BJ (cell line): Measurements from ENCODE around the gene RHEB. TPM values are rescaled to one million over a fixed set of nuclear protein-coding genes. Genes with fewer than 3 reads are reported as not detected.

Experiments used
- CTCF ChIA-PET: fragments of 350-600 bp; formaldehyde crosslinking; extraction: SDS; loops from one replicate; lab custom pipeline; 2021; ENCODE audit warnings: antibody characterized with exemption, inconsistent platforms; lab: Yijun Ruan, JAX
- POLR2A ChIA-PET: fragments of 300-600 bp; sonication (Branson Sonifier 250); formaldehyde crosslinking; extraction: SDS; loops from one replicate; lab custom pipeline; 2021; ENCODE audit warnings: antibody characterized with exemption; lab: Charles Lee
- DNase-seq: peaks from one replicate; pipeline ENCODE4 v3.0.0-alpha.2; 2011; ENCODE audit warnings: low read depth
- H3K27me3 ChIP-seq: 2 replicates; pipeline ENCODE4 v1.6.0; 2011; ENCODE audit warnings: low read length; ENCODE audit not compliant: control insufficient read depth, insufficient read depth
- H3K36me3 ChIP-seq: 2 replicates; pipeline ENCODE4 v1.5.1; 2011; ENCODE audit warnings: low read length; ENCODE audit not compliant: control insufficient read depth, insufficient read depth
- H3K4me3 ChIP-seq: 2 replicates; pipeline ENCODE4 v1.5.1; 2011; ENCODE audit warnings: low read depth, mild to moderate bottlenecking, control low read depth, low read length
- polyA plus RNA-seq: library from polyadenylated mRNA; depleted of rRNA; stranded (reverse); fragments of >200 nt; gene quantifications from 2 replicates; pipeline ENCODE4 v1.2.3, GENCODE V29; 2011
- TF ChIP-seq, protein P1 (sequence below): IDR thresholded peaks from 2 replicates; pipeline ENCODE4 v1.5.1; 2011; ENCODE audit warnings: low read depth, mild to moderate bottlenecking, control low read depth, inconsistent platforms, low read length, moderate library complexity; ENCODE audit not compliant: insufficient read depth

RHEB gene
- polyA plus RNA-seq, 1 experiment, result 45.4 TPM

GRCh38 chr7:151513133-151513532 is 6.6 kb downstream of the RHEB start:
- no peaks in the 10 kb centered on the region for H3K36me3 ChIP-seq
- no peaks in the 10 kb centered on the region for H3K27me3 ChIP-seq
- ChIA-PET POLR2A (interaction anchor here (0.5 kb wide), 1 partner anchor 8 kb away, joined by 3 read pairs; no protein-coding TSS in a partner anchor), CTCF (interaction anchor here (2.1 kb wide), 1 partner anchor 64 kb away, joined by 5 read pairs; no protein-coding TSS in a partner anchor)
- no peak overlapping the region for H3K4me3 ChIP-seq
- TF ChIP-seq, protein P1, sequence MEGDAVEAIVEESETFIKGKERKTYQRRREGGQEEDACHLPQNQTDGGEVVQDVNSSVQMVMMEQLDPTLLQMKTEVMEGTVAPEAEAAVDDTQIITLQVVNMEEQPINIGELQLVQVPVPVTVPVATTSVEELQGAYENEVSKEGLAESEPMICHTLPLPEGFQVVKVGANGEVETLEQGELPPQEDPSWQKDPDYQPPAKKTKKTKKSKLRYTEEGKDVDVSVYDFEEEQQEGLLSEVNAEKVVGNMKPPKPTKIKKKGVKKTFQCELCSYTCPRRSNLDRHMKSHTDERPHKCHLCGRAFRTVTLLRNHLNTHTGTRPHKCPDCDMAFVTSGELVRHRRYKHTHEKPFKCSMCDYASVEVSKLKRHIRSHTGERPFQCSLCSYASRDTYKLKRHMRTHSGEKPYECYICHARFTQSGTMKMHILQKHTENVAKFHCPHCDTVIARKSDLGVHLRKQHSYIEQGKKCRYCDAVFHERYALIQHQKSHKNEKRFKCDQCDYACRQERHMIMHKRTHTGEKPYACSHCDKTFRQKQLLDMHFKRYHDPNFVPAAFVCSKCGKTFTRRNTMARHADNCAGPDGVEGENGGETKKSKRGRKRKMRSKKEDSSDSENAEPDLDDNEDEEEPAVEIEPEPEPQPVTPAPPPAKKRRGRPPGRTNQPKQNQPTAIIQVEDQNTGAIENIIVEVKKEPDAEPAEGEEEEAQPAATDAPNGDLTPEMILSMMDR, result no peak
- DNase-seq, result no peak

DNA sequence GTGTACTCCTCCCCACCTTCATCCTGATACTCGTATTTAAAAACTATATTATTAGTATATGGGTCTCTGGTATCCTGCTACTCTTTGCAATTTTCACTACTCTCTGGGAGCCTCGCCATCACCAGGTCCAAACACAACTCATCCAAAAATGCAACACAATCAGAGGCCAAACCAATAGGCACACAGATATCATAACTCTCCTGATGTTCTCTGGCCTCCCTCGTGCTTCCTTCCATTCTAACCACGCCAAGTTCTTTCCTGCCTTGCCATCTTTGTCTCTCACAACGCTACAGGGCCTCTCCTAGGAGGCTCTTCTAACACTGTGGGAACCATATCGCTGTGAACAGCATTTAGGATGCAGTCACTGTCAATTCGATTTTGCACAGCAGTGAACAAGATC is 7.3 kb downstream of the RHEB start:
- no peaks in the 10 kb centered on the region for H3K27me3 ChIP-seq
- CTCF ChIA-PET, result no interaction called here
- TF ChIP-seq, protein P1, result no peak
- no peaks in the 10 kb centered on the region for H3K36me3 ChIP-seq
- no peak overlapping the region for H3K4me3 ChIP-seq
- POLR2A ChIA-PET, result no interaction called here
- DNase-seq, result no peak

DNA sequence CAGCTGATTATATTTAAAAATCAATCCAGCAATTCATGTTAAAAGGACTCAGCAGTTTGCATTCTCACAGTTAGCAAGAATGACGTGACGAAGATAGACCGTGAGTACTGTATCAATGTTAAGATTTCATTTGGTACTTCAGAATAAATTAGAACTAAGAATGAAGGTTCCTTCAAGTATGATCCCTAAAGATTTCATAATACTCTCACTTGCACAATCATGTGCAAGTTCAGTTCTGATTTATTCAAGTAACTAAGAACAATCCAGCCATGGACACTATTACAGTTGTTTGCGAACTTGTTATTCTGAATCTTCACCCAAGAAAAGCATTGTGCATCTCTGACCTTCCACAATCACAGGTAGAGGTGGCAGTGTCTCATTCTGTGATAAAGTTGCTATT is 7.7 kb downstream of the RHEB start:
- Histone ChIP-seq H3K27me3 (no peaks in the 10 kb centered on the region), H3K36me3 (no peaks in the 10 kb centered on the region), H3K4me3 (no peak overlapping the region)
- CTCF ChIA-PET, result no interaction called here
- no peak for DNase-seq
- POLR2A ChIA-PET, result no interaction called here
- TF ChIP-seq, protein P1, result no peak

- DNase-seq, result no peak
- no peak overlapping the region for H3K4me3 ChIP-seq
- ChIA-PET POLR2A (no interaction called here), CTCF (no interaction called here)
- H3K36me3 ChIP-seq, result no peaks in the 10 kb centered on the region
- H3K27me3 ChIP-seq, result no peaks in the 10 kb centered on the region
- TF ChIP-seq, protein P1, result no peak
Observed at GRCh38 chr7:151511270-151511669, 8.4 kb downstream of the RHEB start.

DNA sequence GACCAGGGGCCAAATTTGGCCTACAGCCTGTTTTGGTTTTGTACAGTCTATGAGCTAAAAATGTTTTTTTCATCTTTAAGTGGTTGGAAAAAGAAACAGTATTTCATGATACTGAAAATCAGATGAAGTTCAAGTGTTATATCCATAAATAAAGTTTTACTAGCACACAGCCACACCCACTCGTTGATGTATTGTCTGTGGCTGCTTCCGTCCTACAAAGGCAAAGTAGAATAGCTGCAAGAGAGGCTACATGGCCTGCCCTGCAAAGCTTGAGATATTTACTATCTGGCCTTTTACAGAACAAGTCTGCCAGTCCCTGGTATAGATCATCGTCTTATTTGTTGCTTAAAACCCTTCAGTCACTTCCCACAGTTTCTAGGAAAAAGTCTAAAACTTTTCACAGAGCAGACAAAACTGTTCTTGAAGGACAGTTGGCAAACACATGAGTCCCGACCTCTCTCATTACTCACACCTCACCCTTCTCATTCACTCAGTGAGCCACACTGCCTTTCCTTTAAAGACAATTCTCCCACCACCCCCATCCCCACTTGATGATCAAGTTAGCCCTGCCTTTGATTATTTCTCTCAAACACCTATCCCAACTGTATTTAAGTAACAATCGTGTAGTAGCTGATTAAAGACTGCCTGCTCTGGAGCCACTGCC is 9.9 kb downstream of the RHEB start:
- no peak for DNase-seq
- ChIA-PET POLR2A (no interaction called here), CTCF (interaction anchor here (0.7 kb wide), 1 partner anchor 143 kb away, joined by 3 read pairs; no protein-coding TSS in a partner anchor)
- no peaks in the 10 kb centered on the region for H3K36me3 ChIP-seq
- H3K27me3 ChIP-seq, result no peaks in the 10 kb centered on the region
- TF ChIP-seq, protein P1, result no peak
- H3K4me3 ChIP-seq, result no peak overlapping the region
